ENCODE measurements around the gene NCK2.

GRCh38 chr2:105906481-105906880, 161.8 kb downstream of the NCK2 start:
- no peak for TF ChIP-seq CTCF (IDR thresholded peaks at IDR 0.05)
- no peak for TF ChIP-seq POLR2A (IDR thresholded peaks at IDR 0.05)

All from thyroid gland (tissue), 4 donors.